H7 (cell line): Measurements from ENCODE around the gene NANS. TPM values are rescaled to one million over a fixed set of nuclear protein-coding genes. Genes with fewer than 3 reads are reported as not detected.

Source experiments
- total RNA-seq: library from RNA; depleted of rRNA; stranded (reverse); fragments of >200 nt; shearing (Covaris generic); gene quantifications from 2 replicates; pipeline ENCODE4 v1.2.3, GENCODE V29; 2014; rRNA removed

Gene NANS
- total RNA-seq, 1 experiment from 2014 or later, result 68.9 TPM

Other genes with a start within 250 kb of the NANS start
- gene FOXE1, start 203.5 kb upstream of the NANS start, total RNA-seq, result 0.07 and 0.14 TPM in 2 replicates
- gene TRMO, start 134.2 kb upstream of the NANS start, total RNA-seq, result 4.3 and 5.9 TPM in 2 replicates
- not detected in 2 replicates for gene HEMGN, start 118.6 kb upstream of the NANS start, total RNA-seq
- gene ANP32B, start 73.4 kb upstream of the NANS start, total RNA-seq, result 6.7 and 10.6 TPM in 2 replicates
- gene TRIM14, start 62.5 kb downstream of the NANS start, total RNA-seq, result 3.7 and 3.8 TPM in 2 replicates
- 30.5 and 32.1 TPM in 2 replicates for gene CORO2A, start 135.9 kb downstream of the NANS start, total RNA-seq
- gene TBC1D2, start 198.9 kb downstream of the NANS start, total RNA-seq, result 4.2 and 4.5 TPM in 2 replicates